ENCODE measurements around the gene DPF3.

The DPF3 gene

DNA sequence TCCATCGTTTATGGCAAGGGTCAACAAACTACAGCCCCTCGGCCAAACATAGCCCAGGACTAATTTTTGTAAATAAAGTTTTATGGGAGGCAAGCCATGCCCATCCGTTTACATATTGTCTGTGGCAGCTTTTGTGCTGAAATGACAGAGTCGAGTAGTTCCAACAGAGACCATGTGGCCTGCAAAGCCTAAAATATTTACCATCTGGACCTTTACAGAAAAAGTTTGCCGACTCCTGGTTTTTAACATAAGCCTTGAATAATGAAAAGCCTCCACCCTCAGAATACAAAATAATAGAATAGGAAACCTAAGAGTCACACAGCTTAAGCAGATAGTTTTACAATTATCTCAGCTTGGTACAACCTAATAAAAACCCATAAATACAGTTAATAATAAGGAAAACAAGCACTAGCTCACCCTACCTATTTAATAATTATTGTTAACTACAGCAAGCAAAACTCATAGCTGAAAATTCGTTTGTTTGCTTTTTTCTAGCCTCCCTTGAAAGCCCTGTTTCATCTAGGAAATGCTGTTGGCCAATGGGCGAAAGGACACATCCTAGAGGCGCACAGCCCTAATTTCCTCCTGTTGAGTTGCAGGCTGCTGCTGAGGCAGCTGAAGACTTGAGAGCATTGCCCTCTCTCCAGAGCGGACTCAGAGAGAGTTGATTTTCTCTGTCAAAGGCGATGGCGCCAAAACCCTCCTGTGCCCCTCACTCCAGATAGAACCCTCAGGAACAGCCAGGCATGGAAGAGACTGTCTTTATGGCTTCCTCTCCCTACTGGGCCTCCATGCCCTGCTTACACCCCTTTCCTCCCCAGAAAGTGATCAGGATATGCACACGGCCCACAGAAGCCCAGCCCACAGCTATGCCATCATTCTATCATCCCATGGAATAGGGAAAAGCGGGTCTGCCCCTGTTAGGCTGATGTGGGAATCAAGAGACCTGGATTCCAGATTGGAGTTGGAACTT is 107.2 kb downstream of the DPF3 start:
- no peak overlapping the region for H3K4me3 ChIP-seq (ENCODE audit: low read depth, low read length)
- TF ChIP-seq, protein P1, sequence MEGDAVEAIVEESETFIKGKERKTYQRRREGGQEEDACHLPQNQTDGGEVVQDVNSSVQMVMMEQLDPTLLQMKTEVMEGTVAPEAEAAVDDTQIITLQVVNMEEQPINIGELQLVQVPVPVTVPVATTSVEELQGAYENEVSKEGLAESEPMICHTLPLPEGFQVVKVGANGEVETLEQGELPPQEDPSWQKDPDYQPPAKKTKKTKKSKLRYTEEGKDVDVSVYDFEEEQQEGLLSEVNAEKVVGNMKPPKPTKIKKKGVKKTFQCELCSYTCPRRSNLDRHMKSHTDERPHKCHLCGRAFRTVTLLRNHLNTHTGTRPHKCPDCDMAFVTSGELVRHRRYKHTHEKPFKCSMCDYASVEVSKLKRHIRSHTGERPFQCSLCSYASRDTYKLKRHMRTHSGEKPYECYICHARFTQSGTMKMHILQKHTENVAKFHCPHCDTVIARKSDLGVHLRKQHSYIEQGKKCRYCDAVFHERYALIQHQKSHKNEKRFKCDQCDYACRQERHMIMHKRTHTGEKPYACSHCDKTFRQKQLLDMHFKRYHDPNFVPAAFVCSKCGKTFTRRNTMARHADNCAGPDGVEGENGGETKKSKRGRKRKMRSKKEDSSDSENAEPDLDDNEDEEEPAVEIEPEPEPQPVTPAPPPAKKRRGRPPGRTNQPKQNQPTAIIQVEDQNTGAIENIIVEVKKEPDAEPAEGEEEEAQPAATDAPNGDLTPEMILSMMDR (IDR thresholded peaks at IDR 0.05; ENCODE audit: borderline replicate concordance, insufficient read depth, low read depth, low read length) = no peak

DNA sequence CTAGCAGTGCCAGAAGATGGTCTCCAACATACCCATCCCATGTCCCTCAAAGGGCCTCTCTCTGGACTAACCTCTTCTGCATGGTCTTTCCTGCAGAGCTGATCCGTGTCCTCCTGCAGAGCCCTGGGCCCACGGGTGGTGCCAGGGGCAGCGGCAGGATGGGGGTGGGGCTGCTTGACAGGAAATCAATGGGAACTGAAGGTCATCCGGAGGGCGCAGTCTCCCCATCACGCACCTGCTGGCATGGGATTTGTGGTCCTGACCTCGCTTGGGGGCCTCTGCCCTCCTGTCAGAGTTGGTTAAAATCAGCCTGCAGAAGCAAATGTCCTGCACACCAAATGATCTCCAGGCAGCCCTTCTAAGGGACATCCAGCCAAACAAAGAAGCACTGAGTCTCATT is 110.2 kb downstream of the DPF3 start:
- TF ChIP-seq, protein P1 (IDR thresholded peaks at IDR 0.05; ENCODE audit: borderline replicate concordance, insufficient read depth, low read depth, low read length) = no peak
- no peak overlapping the region for H3K4me3 ChIP-seq (ENCODE audit: low read depth, low read length)

DNA sequence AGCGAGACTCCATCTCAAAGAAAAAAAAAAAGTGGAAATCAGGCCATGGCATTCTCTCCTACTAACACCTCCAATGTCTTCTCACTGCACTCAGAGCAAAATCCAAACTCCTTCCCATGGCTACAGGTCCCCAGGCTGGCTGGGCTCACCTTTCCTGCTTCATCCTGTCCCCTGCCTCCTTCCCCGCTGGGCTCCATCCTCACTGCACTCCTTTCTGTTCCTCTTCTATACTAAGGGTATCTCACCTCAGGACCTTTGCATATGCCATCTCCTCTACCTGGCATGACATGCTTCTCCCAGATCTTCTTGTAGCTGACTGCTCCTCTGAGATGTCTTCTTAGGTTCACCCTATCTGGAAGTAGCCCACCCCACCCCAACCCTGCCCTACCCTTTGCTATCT is 111.1 kb downstream of the DPF3 start:
- H3K4me3 ChIP-seq (ENCODE audit: low read depth, low read length) = no peak overlapping the region
- TF ChIP-seq, protein P1 (IDR thresholded peaks at IDR 0.05; ENCODE audit: borderline replicate concordance, insufficient read depth, low read depth, low read length) = no peak

DNA sequence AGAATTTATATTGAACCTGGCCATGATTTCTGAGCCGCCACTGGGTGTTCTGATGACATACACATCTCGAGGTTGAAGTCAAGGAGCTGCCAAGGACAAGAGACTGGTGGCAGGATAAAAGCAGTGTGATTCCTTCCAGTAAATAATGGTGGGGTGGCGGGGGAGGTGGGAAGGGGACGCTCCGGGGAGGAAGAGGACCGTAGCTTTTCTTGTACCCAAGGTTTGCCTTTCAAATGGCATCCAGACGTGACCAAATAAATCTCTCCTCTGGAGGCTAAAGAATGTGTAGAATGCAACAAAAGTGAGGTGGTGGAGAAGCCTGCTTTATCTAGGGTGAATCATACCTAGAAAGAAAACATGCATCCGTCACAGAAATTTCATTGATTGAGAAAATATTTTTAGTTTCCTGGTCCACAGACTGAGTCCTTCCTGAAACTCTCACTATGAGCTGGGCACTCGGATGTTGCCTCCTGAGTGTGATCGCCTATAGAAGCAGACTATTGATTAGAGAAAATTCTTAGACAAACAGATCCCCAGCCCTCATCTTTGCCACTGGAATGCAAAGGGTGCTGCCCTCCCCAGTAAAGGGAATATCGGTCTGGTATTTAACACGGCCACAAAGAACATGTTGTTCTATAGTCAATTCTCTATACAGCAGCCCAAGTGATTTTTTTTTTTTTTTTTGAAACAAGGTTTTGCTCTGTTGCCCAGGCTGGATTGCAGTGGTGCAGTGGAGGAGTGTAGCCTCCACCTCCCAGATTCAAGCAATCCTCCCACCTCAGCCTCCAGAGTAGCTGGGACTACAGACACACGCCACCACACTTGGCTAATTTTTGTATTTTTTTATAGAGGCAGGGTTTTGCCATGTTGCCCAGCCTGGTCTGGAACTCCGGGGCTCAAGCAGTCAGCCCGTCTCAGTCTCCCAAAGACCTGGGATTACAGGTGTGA is 112.1 kb downstream of the DPF3 start:
- TF ChIP-seq, protein P1 (IDR thresholded peaks at IDR 0.05; ENCODE audit: borderline replicate concordance, insufficient read depth, low read depth, low read length) = no peak
- H3K4me3 ChIP-seq (ENCODE audit: low read depth, low read length) = no peak overlapping the region

DNA sequence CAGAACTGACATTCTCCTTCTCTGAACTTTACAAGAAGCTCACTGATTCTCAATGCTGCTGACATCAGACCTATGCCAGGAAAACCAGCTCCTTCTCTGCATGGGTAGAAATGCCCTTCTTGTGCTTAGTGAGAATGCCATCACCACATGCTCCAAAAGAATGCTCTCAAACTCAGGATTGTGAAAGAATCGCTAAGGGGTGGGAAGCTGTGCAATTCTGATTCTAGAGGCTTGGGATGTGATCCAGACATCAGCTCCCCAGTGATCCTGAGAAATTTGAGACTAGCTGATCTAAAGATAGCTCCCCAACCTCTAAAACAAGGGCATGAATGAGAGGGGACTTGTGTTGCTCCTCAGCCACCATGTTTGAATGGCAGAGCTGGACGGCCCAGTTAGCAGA is 113.2 kb downstream of the DPF3 start:
- TF ChIP-seq, protein P1 (IDR thresholded peaks at IDR 0.05; ENCODE audit: borderline replicate concordance, insufficient read depth, low read depth, low read length) = no peak
- H3K4me3 ChIP-seq (ENCODE audit: low read depth, low read length) = no peak overlapping the region

DNA sequence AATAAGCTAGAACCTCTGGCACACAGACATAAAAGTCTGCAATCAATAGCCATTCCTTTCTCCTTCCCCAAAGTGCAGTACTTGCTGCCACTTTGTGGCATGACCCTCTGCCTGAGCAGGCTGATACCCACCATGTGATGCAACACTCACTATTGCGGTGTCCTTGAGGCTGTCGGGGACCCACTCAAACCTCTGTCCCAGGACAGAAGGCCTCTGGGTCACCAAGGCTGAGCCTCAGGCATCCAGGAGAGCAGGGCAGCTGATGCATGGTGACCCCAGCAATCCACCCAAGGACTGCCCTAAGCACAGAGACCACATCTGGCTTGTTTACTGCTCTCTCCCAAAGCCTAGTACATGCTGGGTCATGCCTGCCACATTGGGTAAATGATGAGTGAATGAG is 114.2 kb downstream of the DPF3 start:
- TF ChIP-seq, protein P1 (IDR thresholded peaks at IDR 0.05; ENCODE audit: borderline replicate concordance, insufficient read depth, low read depth, low read length) = no peak
- H3K4me3 ChIP-seq (ENCODE audit: low read depth, low read length) = no peak overlapping the region
